Lower leg skin (tissue), 3 donors: ENCODE results near the gene MIS18A.

Source experiments
- POLR2A ChIP-seq, 2 donors: fragments of 450-650 bp; IDR thresholded peaks; one replicate each; pipeline ENCODE4 v1.6.1; 2016 to 2017; ENCODE audit warnings: antibody characterized with exemption in 2 of 2, mild to moderate bottlenecking in 1 of 2, moderate library complexity in 1 of 2
- TF ChIP-seq, protein P1 (sequence below), 3 donors: fragments of 450-650 bp; IDR thresholded peaks; one replicate each; pipeline ENCODE4 v1.5.1; 2016; ENCODE audit warnings: antibody characterized with exemption in 3 of 3, mild to moderate bottlenecking in 3 of 3, moderate library complexity in 2 of 3

DNA sequence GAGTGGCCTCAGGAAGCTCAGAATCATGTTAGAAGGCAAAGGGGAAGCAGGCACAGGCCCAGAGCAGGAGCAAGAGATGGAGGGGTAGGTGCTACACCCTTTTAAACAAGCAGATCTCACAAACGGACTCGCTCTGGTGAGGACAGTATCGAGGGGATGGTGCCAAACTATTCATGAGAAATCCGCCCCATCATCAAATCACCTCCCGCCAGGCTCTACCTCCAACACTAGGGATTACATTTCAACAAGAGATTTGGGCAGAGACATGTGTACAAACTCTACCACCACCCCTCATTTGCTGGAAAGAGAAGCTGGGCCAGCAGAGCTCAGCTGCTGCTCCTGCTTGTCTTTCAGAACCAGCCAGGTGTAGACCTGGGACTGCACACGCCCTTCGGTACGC, 32.9 kb downstream of the MIS18A start:
- TF ChIP-seq POLR2A (IDR thresholded peaks at IDR 0.05) = no peak
- TF ChIP-seq, protein P1, sequence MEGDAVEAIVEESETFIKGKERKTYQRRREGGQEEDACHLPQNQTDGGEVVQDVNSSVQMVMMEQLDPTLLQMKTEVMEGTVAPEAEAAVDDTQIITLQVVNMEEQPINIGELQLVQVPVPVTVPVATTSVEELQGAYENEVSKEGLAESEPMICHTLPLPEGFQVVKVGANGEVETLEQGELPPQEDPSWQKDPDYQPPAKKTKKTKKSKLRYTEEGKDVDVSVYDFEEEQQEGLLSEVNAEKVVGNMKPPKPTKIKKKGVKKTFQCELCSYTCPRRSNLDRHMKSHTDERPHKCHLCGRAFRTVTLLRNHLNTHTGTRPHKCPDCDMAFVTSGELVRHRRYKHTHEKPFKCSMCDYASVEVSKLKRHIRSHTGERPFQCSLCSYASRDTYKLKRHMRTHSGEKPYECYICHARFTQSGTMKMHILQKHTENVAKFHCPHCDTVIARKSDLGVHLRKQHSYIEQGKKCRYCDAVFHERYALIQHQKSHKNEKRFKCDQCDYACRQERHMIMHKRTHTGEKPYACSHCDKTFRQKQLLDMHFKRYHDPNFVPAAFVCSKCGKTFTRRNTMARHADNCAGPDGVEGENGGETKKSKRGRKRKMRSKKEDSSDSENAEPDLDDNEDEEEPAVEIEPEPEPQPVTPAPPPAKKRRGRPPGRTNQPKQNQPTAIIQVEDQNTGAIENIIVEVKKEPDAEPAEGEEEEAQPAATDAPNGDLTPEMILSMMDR (IDR thresholded peaks at IDR 0.05) = no peak
